ENCODE data around the gene CDH10.

The CDH10 gene

GRCh38 chr5:24538346-24538745, 106.4 kb downstream of the CDH10 start:
- TF ChIP-seq CTCF (IDR thresholded peaks at IDR 0.05; ENCODE audit: low read depth, low read length), result no peak
- no peak overlapping the region for H3K4me3 ChIP-seq (replicated peaks in 1 of 2; ENCODE audit: low read depth in 2 of 2, low read length in 2 of 2)
- no peak for DNase-seq (ENCODE audit: low read depth in 2 of 2)

GRCh38 chr5:24535646-24536045, 109.1 kb downstream of the CDH10 start:
- H3K4me3 ChIP-seq (replicated peaks in 1 of 2; ENCODE audit: low read depth in 2 of 2, low read length in 2 of 2), result no peak overlapping the region
- no peak for TF ChIP-seq CTCF (IDR thresholded peaks at IDR 0.05; ENCODE audit: low read depth, low read length)
- no peak for DNase-seq (ENCODE audit: low read depth in 2 of 2)

DNA sequence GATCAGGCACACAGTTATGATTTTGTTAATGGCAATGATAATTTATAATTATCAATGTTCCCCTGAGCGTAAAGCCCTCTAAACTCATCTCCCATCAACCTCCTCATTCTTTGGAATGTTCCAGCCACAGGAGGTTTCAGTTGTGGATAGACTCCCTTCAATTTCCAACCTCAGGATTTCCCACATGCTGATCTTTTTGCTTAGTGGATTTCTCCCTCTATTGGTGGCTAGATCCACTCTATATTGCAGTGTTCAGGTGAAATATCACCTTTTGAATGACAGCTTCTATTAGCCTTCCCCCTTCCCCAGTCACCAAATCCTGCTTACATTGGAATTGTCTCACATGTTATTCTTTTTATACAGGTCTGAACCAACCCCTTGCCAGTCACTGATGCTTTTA, 113.9 kb downstream of the CDH10 start:
- no peak for DNase-seq (ENCODE audit: low read depth in 2 of 2)
- no peak overlapping the region for H3K4me3 ChIP-seq (replicated peaks in 1 of 2; ENCODE audit: low read depth in 2 of 2, low read length in 2 of 2)
- TF ChIP-seq CTCF (IDR thresholded peaks at IDR 0.05; ENCODE audit: low read depth, low read length), result no peak

- no peak for DNase-seq (ENCODE audit: low read depth in 2 of 2)
Observed at GRCh38 chr5:24525414-24525813, 119.4 kb downstream of the CDH10 start.

DNA sequence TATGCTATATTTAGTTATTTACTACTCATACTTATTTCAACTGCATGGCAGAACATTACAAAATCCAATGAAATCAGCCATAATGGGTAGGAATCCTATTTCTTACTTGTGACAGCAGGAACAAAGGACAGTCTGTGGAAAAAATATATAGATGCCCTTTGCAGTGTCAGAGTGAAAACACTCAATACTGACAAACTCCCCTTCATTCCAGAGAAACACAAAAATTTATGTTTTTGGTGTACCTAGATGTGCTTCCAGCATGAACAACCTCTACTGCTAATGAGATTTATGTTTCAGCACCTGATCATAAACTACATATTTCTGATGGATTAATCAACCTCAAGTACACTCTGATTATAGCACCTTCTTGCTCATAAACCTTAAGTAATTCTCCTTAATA, 132.4 kb downstream of the CDH10 start:
- no peak for TF ChIP-seq CTCF (IDR thresholded peaks at IDR 0.05; ENCODE audit: low read depth, low read length)
- no peak overlapping the region for H3K4me3 ChIP-seq (replicated peaks in 1 of 2; ENCODE audit: low read depth in 2 of 2, low read length in 2 of 2)
- DNase-seq (ENCODE audit: low read depth in 2 of 2), result no peak

More at GRCh38 chr5:24525414-24525813, 119.4 kb downstream of the CDH10 start:
- no peak overlapping the region for H3K4me3 ChIP-seq (replicated peaks in 1 of 2; ENCODE audit: low read depth in 2 of 2, low read length in 2 of 2)
- no peak for TF ChIP-seq CTCF (IDR thresholded peaks at IDR 0.05; ENCODE audit: low read depth, low read length)

DNA sequence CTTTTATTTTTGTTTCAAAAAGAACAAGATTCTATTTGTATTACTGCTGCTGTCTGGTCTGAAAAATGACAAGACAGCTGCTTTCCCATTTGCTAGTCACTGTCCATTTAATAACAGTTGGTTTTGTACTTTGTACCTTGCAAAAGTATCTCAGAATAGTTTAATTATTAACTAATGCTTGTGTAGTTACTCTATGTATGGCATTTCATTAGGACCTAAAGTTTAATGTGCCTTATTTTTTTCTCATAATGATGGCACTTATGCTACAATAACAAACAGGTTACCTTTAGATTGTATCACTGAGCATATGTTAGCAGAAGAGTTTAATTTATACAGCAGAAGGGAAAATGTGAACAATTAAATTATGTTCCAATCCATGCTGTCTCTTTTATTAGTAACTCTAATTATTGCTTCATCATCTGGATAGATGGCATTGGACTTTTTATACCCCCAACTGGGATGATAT, 134.2 kb downstream of the CDH10 start:
- no peak for DNase-seq (ENCODE audit: low read depth in 2 of 2)
- TF ChIP-seq CTCF (IDR thresholded peaks at IDR 0.05; ENCODE audit: low read depth, low read length), result no peak
- no peak overlapping the region for H3K4me3 ChIP-seq (replicated peaks in 1 of 2; ENCODE audit: low read depth in 2 of 2, low read length in 2 of 2)

DNA sequence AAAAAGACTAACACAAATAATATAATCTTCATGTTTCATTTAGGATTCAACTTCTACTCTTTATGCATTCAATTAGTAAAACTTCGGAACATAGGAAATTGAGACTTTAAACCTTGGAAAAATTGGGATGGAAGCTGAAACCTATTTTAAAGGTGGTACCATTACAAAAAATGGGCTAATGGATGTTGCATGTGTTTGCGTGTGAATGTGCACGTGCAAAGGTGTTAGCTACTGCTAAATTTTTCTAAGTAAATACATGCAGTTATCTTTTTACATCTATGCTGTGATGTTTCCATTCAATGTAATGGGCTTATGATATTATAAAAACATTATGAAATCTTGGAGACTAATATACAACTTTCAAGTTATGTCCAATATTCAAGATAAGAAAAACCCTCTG, 134.8 kb downstream of the CDH10 start:
- H3K4me3 ChIP-seq (replicated peaks in 1 of 2; ENCODE audit: low read depth in 2 of 2, low read length in 2 of 2), result no peak overlapping the region
- TF ChIP-seq CTCF (IDR thresholded peaks at IDR 0.05; ENCODE audit: low read depth, low read length), result no peak
- DNase-seq (ENCODE audit: low read depth in 2 of 2), result no peak
